Panc1 (cell line): ENCODE results near the gene TEKT2. TPM values are rescaled to one million over a fixed set of nuclear protein-coding genes. Genes with fewer than 3 reads are reported as not detected.

ENCODE experiments used
- ATAC-seq: fragments of 200-7000 bp; cut with Tn5 transposase; 2 replicates; pipeline ENCODE4 v1.9.1; 2020; ENCODE audit warnings: mild to moderate bottlenecking, moderate library complexity
- BruUV-seq: library from RNA; stranded (reverse); fragments of 400-500 nt; replicated peaks from 2 replicates; lab custom pipeline; 2021; lab: Mats Ljungman, UMichigan
- CTCF ChIA-PET: fragments of 300-600 bp; sonication (Branson Sonifier 250); formaldehyde crosslinking; loops from one replicate; lab custom pipeline; 2022; ENCODE audit warnings: antibody characterized with exemption; lab: Charles Lee
- POLR2A ChIA-PET: fragments of 300-600 bp; sonication (Branson Sonifier 250); formaldehyde crosslinking; loops from one replicate; lab custom pipeline; 2022; ENCODE audit warnings: antibody characterized with exemption; lab: Charles Lee
- DNase-seq: peaks from one replicate; pipeline ENCODE4 v3.0.0-alpha.2; 2010; ENCODE audit warnings: low read depth, low spot score
- H3K27ac ChIP-seq: 2 replicates; pipeline ENCODE4 v1.5.1; 2011; ENCODE audit warnings: mild to moderate bottlenecking, low read length, inconsistent platforms
- H3K27me3 ChIP-seq: fragments of 200-500 bp; sonication (Bioruptor generic); 2 replicates; pipeline ENCODE4 v1.6.0; 2014; ENCODE audit warnings: low read length, inconsistent platforms; ENCODE audit not compliant: control insufficient read depth, insufficient read depth
- H3K36me3 ChIP-seq: fragments of 200-500 bp; sonication (Bioruptor generic); 2 replicates; pipeline ENCODE4 v1.5.1; 2014; ENCODE audit warnings: inconsistent platforms, mild to moderate bottlenecking, low read length, moderate library complexity; ENCODE audit not compliant: control insufficient read depth, insufficient read depth
- H3K4me1 ChIP-seq: 2 replicates; pipeline ENCODE4 v1.5.1; 2011; ENCODE audit warnings: inconsistent platforms, mild to moderate bottlenecking, low read length, moderate library complexity; ENCODE audit not compliant: control insufficient read depth, insufficient read depth
- H3K4me3 ChIP-seq, 2 experiments: 2 replicates each; pipeline ENCODE4 v1.5.1; 2011 to 2012; ENCODE audit warnings: low read depth in 2 of 2, low read length in 2 of 2, mild to moderate bottlenecking in 2 of 2, inconsistent platforms in 1 of 2, moderate library complexity in 1 of 2
- H3K9me3 ChIP-seq: fragments of 200-500 bp; sonication (Bioruptor generic); 2 replicates; pipeline ENCODE4 v1.5.1; 2014; ENCODE audit warnings: low read depth, mild to moderate bottlenecking, inconsistent platforms, low read length, moderate library complexity; ENCODE audit not compliant: control insufficient read depth, insufficient read depth
- CTCF ChIP-seq: fragments of 450-650 bp; IDR thresholded peaks from 2 replicates; pipeline ENCODE4 v1.5.1; 2017; ENCODE audit warnings: mild to moderate bottlenecking
- POLR2AphosphoS5 ChIP-seq: IDR thresholded peaks from 2 replicates; pipeline ENCODE4 v1.6.1; 2012; ENCODE audit warnings: mild to moderate bottlenecking, low read depth, low read length, moderate library complexity
- REST ChIP-seq, 2 experiments: IDR thresholded peaks; 2 replicates each; pipeline ENCODE4 v1.6.1; 2011 to 2012; ENCODE audit warnings: low read depth in 2 of 2, control low read depth in 1 of 2, low read length in 1 of 2, mild to moderate bottlenecking in 1 of 2, moderate library complexity in 1 of 2; ENCODE audit not compliant: insufficient read depth in 1 of 2
- SIN3A ChIP-seq: IDR thresholded peaks from 2 replicates; pipeline ENCODE4 v1.6.1; 2012; ENCODE audit warnings: low read depth, mild to moderate bottlenecking, low read length, moderate library complexity, borderline replicate concordance; ENCODE audit not compliant: insufficient read depth
- TCF7L2 ChIP-seq: IDR thresholded peaks from 2 replicates; pipeline ENCODE4 v1.6.1; 2011; ENCODE audit warnings: mild to moderate bottlenecking, low read depth, low read length, inconsistent platforms
- in situ Hi-C: cut with HindIII; loops from 2 replicates; pipeline ENCODE4 v1.10.0; 2016; ENCODE audit warnings: low sequenced_read_pairs, low pct_unique_long_range_greater_than_20kb
- intact Hi-C: fragments of 100-400 bp; cut with micrococcal nuclease; formaldehyde crosslinking; loops from one replicate; pipeline ENCODE4 v1.10.0; 2022; ENCODE audit not compliant: unreplicated experiment
- total RNA-seq: library from RNA; stranded (reverse); gene quantifications from one replicate; pipeline ENCODE4 v1.2.1, GENCODE V29; 2021; ENCODE audit not compliant: unreplicated experiment

The TEKT2 gene
- total RNA-seq, 1 experiment from 2014 or later = 0.23 TPM

- no peak for TF ChIP-seq SIN3A
- peak; percentile 99 for TF ChIP-seq CTCF
- TF ChIP-seq TCF7L2 = no peak
- no peaks in the 10 kb centered on the region for H3K27me3 ChIP-seq
- CTCF ChIA-PET = interaction anchor here (0.6 to 1.7 kb wide), 4 partner anchors 32 to 88 kb away, joined by 3 to 6 read pairs (median 4); no protein-coding TSS in a partner anchor
- H3K4me1 ChIP-seq = peaks cover 3% of the 10 kb centered on the region; the same call in 1 of the 2 replicates
- peak overlapping the region in 1 of 2 experiments; percentile 52; a peak in 2 of 4 replicates for H3K4me3 ChIP-seq
- no peaks in the 10 kb centered on the region for H3K9me3 ChIP-seq
- no peaks in the 10 kb centered on the region for H3K36me3 ChIP-seq
- peak overlapping the region; percentile 63; the same call in 1 of the 2 replicates for H3K27ac ChIP-seq
- ATAC-seq = peak; percentile 95
- intact Hi-C loops = loop anchor here (1.0 to 5.0 kb wide), 2 partner anchors 34 to 87 kb away; no protein-coding TSS in a partner anchor
- POLR2A ChIA-PET = no interaction called here
- in situ Hi-C loops = no loop called here
- BruUV-seq = no TSS peak
- no peak for DNase-seq
Measured at GRCh38 chr1:36099681-36100341, 15.9 kb downstream of the TEKT2 start.

- TF ChIP-seq REST (IDR thresholded peaks at IDR 0.05; ENCODE audit: insufficient read depth in 1 of 2, low read depth in 2 of 2, low read length in 1 of 2) (no peak), POLR2AphosphoS5 (no peak), TCF7L2 (no peak), CTCF (no peak), SIN3A (no peak)
- CTCF ChIA-PET = interaction anchor here (0.9 to 1.7 kb wide), 3 partner anchors 32 to 88 kb away, joined by 3 to 6 read pairs (median 4); no protein-coding TSS in a partner anchor
- no peaks in the 10 kb centered on the region for H3K27me3 ChIP-seq
- ATAC-seq = no peak
- no peak overlapping the region for H3K27ac ChIP-seq
- H3K4me1 ChIP-seq = peaks cover 3% of the 10 kb centered on the region; the same call in 1 of the 2 replicates
- H3K4me3 ChIP-seq = no peak overlapping the region
- BruUV-seq = no TSS peak
- no peaks in the 10 kb centered on the region for H3K36me3 ChIP-seq
- in situ Hi-C loops (no loop called here), intact Hi-C loops (loop anchor here (1.0 to 5.0 kb wide), 2 partner anchors 34 to 87 kb away; no protein-coding TSS in a partner anchor)
- POLR2A ChIA-PET = no interaction called here
- no peaks in the 10 kb centered on the region for H3K9me3 ChIP-seq
- no peak for DNase-seq
Measured at GRCh38 chr1:36100376-36100775, 16.5 kb downstream of the TEKT2 start.
